ENCODE measurements around the gene DGKI.

Gene DGKI

DNA sequence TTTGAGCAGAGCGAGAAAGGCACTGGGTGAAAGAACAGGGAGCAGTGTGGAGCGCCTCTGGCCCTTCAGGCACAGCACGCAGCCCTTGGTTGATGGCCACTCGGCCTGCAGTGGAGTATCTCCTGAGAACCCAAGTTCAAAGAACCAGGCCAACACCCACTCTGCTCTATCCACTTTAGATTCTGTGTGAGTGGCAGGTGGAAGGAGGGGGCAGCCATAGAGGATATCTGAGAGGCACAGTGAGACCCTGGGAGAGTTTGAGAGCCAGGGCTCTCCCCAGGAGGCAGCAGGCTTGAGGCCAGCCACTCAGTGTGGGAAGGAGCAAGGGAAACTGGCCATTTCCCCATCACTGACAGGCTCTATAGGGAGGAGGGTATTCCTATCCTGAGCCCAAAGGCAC is 450.7 kb downstream of the DGKI start:
- no peak for DNase-seq

DNA sequence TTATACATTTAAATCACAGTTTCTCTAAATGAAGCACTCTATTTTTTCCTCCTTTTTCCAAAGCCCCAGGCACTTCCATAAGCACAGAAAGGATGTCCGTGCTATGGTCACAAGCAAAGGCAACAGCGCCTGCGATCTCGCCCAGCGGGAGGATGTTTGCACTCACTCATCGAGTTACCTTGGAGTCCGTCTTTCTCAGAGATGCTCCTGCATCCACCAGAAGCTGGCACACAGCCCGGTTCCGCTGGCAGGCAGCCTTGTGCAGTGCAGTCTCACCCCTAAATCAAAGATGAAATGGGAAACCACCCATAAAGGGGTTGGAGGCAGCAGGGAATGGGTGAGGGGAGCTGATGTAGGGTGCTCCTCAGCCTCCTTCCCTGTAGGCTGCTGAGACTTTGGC is 451.4 kb downstream of the DGKI start:
- DNase-seq = no peak

- DNase-seq = no peak
Measured at GRCh38 chr7:137393570-137393969, 453.2 kb downstream of the DGKI start.

- DNase-seq = no peak
Measured at GRCh38 chr7:137390076-137390475, 456.7 kb downstream of the DGKI start.

DNA sequence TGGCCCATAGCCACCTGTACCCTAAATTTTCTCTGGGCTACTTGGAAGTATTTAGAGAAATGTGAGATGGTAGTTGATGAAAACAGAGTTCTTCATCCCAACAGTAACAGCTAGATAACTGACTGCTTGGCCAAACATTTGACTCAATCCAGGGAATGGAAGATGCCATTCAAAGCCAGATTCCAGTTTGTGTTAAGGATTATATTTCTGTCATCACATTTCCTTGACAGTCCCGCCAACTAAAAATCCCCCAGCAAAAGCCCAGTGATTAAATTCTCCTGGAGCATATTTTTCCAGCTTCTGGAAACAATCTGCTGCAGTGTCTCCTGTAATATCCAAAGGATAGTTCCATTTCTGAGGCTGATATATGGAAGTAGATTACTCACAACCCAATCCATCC is 457.9 kb downstream of the DGKI start:
- DNase-seq = no peak

DNA sequence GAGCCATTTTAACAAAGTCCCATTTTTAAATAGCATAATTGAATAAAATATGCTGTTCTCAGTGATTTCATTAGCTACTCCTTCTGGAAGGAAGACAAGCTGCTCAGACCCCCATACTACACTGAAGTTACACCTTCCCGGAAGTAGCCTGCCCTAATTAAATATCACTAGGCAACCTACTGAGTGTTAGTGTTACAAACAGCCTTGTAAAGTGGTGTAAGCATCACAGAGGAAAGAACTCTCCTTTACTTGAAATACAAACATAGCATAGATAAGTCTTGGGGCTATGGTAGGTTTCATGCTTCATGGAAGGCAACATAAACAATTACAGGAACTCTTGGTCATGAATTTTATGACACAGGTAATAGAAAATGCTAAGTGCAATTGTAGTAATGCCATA is 459.8 kb downstream of the DGKI start:
- no peak for DNase-seq

GRCh38 chr7:137381045-137381444 is 465.7 kb downstream of the DGKI start:
- no peak for DNase-seq

- DNase-seq = no peak
Measured at GRCh38 chr7:137373507-137373906, 473.3 kb downstream of the DGKI start.

- DNase-seq = no peak
Measured at GRCh38 chr7:137371616-137372015, 475.2 kb downstream of the DGKI start.

GRCh38 chr7:137366995-137367394 is 479.8 kb downstream of the DGKI start:
- DNase-seq = no peak

DNA sequence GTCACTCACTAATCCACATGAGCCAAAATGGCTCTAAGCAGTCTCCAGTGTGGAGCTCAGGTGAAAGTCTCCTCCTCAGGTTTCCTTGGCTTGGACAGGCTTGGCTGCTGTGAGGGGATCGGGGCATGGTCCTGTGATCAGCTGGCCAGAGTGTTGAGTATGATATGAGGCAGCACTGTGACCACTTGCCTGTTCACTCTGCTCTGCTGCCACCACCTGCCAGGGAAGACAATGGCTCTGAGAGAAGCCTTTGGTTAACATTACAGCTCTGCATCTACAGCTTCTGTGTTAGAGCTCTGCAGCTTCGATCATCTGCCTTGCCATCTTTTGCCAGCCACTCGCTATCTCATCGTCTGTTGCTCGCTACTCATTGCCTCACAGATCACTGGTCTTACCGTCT is 483.1 kb downstream of the DGKI start:
- DNase-seq = no peak

DNA sequence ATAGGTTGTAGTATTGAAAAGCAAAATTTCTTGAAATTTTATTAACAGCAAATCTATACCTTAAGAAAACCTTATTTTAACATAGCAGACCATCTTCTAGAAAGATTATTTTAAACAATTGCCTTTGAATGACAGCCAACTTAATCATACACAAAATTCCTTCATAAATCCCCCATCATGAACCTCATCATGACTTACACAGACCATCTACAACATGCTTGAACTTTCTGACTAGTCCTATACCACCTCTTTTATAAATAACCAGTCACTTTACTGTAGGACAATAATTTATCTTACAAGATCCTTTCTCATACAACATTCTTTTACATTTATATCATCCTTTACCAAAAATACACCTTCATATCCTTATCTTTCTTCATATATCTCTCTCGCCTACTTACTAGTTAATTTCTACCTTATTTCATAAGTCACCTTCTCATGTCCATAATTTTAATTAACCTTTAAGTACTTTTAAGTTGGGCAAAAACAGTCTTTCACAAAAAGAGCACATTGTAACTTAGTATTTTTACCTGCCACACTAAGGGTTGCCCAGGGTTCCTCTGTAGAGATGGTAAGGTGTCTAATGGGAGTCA is 486.6 kb downstream of the DGKI start:
- DNase-seq = no peak

DNA sequence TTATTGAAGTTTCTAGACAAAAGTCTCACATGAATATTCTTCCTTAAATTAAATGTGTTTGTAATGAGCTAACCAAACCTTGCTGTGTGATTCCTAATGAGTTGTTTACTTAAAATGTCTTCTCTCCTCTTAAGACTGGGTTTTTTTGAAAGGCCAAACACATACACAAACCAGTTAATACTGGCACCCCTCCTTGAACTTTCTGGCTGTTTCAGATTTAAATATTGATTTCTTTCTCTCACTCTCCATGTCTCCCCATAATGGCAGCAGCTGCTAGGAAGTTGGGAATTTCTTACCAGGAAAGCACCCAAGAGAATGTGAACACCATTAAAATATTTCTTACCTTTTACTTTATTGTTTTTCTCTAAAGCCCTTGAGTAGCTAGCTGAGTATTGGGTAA is 491.8 kb downstream of the DGKI start:
- no peak for DNase-seq

GRCh38 chr7:137354396-137354795 is 492.4 kb downstream of the DGKI start:
- no peak for DNase-seq

- DNase-seq = no peak
Measured at GRCh38 chr7:137351941-137352340, 494.8 kb downstream of the DGKI start.

DNA sequence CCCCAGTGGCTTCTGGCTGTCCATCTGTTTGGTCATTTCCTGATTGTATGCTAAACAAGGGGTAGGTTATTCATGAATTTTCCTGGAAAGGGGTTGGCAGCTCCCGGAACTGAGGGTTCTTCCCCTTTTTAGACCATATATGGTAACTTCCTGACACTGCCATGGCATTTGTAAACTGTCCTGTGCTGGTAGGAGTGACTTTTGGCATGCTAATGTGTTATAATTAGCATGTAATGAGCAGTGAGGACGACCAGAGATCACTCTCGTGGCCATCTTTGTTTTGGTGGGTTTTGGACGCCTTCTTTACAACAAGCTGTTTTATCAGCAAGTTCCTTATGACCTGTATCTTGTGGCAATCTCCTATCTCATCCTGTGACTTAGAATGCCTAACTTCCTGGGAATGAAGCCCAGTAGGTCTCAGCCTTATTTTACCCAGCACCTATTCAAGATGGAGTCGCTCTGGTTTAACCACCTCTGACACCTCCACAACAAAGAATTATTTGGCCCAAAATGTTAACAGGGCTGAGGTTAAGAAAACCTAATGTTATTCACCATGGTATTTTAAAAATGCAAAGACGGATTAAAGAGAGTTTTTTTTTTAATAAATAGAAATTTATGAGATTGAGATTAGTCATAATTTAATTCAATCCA is 500.9 kb downstream of the DGKI start:
- DNase-seq = no peak

- peak; percentile 34 for DNase-seq
Measured at GRCh38 chr7:137343281-137343841, 503.4 kb downstream of the DGKI start, which contains the start of gene PTN. PTN (minus strand) TSS chr7:137343733; CDS start chr7:137254973, 88,760 bp downstream.

GRCh38 chr7:137342828-137343261 is 503.9 kb downstream of the DGKI start:
- no peak for DNase-seq

DNA sequence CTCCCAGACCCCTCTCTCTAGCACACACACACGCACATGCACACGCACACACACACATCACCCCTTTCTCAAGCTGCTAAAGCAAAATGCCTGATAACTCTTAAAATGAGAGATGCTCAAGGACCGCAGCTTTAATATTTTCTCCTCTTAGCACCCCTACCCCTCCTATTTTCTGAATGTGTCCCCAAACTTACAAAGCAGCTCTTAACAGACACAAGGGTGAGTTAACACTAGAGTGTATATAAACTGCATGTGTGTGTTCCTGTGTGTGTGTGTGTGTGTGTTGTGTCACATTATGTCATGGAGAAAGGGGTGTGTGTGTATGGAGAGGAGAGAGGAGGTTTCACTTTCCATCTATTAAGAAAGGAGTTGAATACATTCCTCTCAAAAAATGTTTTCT is 504.5 kb downstream of the DGKI start:
- DNase-seq = no peak

DNA sequence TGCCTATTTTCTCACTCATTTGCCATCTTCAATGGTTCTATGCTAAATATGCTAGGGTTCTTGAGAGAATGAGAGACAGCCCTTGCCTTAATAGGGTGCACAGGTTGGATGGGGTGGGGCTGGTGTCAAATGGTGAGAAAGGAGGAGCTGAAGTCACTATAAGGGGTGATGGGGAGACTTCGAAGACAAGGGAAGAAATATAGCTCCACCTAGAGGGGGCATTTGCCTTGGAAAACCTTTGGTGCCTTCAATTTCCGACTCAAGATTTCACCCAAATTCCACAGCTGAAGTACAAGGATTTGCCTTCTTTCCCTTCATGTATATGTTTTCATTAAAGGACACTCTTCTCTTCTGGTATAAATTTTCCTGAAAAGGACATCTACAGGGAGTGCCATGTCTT is 508.9 kb downstream of the DGKI start:
- DNase-seq = no peak

GRCh38 chr7:137335814-137336213 is 511.0 kb downstream of the DGKI start:
- DNase-seq = no peak

- DNase-seq = no peak
Measured at GRCh38 chr7:137331378-137331777, 515.4 kb downstream of the DGKI start.

All from T1000 (cell line).